ENCODE results near the gene GSTO2. TPM values are rescaled to one million over a fixed set of nuclear protein-coding genes. Genes with fewer than 3 reads are reported as not detected.
A peak's percentile ranks its signal among the peaks of the same experiment; 100 is the strongest.

GSTO2 gene
- total and polyA plus RNA-seq, 10 of the 15 experiments (the other 5 are each of a cell fraction or from before 2014, with no cell fraction given): 0.16 to 0.86 (median 0.46) TPM

DNA sequence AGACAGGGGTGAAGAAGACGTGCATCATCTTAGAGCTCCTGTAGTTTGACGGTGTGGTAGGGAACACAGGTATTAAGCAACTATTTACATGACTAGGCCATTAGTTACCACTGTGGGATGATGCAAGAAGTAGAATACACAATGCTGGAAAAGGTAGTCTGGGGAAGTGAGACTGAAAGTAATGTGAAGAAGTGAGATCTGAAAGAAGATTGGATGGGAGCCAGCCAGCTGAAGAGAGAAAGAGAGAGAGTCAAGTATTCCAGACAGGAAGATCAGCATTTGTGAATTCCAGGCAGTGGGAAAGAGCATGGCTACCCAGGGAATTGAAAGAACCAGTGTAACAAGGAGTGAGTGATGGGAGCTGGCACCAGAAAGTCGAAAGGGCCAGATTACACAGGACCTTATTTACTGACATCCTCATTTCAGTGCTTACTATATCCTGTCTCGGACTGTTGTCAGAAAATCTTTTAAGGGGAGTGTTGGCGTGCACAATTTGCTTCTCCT lies 80.7 kb downstream of the GSTO2 start (continued):
- TF ChIP-seq HDGF (IDR thresholded peaks at IDR 0.05) (no peak), YY1 (IDR thresholded peaks at IDR 0.05; ENCODE audit: low read depth, low read length) (no peak), MEF2B (IDR thresholded peaks at IDR 0.05; ENCODE audit: partially characterized antibody, poor library complexity, severe bottlenecking) (peak; percentile 58), FOS (IDR thresholded peaks at IDR 0.05; ENCODE audit: borderline replicate concordance, extremely low read depth, insufficient read length) (no peak), POLR2AphosphoS2 (IDR thresholded peaks at IDR 0.05; ENCODE audit: low read depth, low read length) (no peak), ZZZ3 (IDR thresholded peaks at IDR 0.05; ENCODE audit: control insufficient read depth, insufficient read length, low read depth) (no peak), RFX5 (IDR thresholded peaks at IDR 0.05; ENCODE audit: low read depth, low read length) (no peak), NFXL1 (IDR thresholded peaks at IDR 0.05; ENCODE audit: borderline replicate concordance) (no peak), ASH2L (IDR thresholded peaks at IDR 0.05; ENCODE audit: borderline replicate concordance, low read depth) (no peak), TARDBP (IDR thresholded peaks at IDR 0.05; ENCODE audit: borderline replicate concordance) (no peak), MYB (IDR thresholded peaks at IDR 0.05; ENCODE audit: borderline replicate concordance, low read depth, low read length) (no peak), BACH1 (IDR thresholded peaks at IDR 0.05; ENCODE audit: borderline replicate concordance) (peak; percentile 42; the same call in 1 of the 2 replicates), SRF (IDR thresholded peaks at IDR 0.05; ENCODE audit: low read depth in 2 of 2, low read length in 2 of 2) (0 out of 4 replicates have a peak, but pooled peaks of 1 of the 2 experiments have one; percentile 47), CBX3 (IDR thresholded peaks at IDR 0.05; ENCODE audit: borderline replicate concordance, low read depth) (no peak), SUPT20H (IDR thresholded peaks at IDR 0.05; ENCODE audit: borderline replicate concordance, control insufficient read depth, low read depth, low read length) (no peak), SMC3 (IDR thresholded peaks at IDR 0.05; ENCODE audit: borderline replicate concordance, low read length) (no peak), IRF4 (IDR thresholded peaks at IDR 0.05; ENCODE audit: low read depth, low read length) (peak; percentile 86; the same call in 1 of the 2 replicates)
- TF ChIP-seq, protein P1, sequence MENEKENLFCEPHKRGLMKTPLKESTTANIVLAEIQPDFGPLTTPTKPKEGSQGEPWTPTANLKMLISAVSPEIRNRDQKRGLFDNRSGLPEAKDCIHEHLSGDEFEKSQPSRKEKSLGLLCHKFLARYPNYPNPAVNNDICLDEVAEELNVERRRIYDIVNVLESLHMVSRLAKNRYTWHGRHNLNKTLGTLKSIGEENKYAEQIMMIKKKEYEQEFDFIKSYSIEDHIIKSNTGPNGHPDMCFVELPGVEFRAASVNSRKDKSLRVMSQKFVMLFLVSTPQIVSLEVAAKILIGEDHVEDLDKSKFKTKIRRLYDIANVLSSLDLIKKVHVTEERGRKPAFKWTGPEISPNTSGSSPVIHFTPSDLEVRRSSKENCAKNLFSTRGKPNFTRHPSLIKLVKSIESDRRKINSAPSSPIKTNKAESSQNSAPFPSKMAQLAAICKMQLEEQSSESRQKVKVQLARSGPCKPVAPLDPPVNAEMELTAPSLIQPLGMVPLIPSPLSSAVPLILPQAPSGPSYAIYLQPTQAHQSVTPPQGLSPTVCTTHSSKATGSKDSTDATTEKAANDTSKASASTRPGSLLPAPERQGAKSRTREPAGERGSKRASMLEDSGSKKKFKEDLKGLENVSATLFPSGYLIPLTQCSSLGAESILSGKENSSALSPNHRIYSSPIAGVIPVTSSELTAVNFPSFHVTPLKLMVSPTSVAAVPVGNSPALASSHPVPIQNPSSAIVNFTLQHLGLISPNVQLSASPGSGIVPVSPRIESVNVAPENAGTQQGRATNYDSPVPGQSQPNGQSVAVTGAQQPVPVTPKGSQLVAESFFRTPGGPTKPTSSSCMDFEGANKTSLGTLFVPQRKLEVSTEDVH (IDR thresholded peaks at IDR 0.05; ENCODE audit: low read depth, partially characterized antibody): no peak
- TF ChIP-seq, protein P2, sequence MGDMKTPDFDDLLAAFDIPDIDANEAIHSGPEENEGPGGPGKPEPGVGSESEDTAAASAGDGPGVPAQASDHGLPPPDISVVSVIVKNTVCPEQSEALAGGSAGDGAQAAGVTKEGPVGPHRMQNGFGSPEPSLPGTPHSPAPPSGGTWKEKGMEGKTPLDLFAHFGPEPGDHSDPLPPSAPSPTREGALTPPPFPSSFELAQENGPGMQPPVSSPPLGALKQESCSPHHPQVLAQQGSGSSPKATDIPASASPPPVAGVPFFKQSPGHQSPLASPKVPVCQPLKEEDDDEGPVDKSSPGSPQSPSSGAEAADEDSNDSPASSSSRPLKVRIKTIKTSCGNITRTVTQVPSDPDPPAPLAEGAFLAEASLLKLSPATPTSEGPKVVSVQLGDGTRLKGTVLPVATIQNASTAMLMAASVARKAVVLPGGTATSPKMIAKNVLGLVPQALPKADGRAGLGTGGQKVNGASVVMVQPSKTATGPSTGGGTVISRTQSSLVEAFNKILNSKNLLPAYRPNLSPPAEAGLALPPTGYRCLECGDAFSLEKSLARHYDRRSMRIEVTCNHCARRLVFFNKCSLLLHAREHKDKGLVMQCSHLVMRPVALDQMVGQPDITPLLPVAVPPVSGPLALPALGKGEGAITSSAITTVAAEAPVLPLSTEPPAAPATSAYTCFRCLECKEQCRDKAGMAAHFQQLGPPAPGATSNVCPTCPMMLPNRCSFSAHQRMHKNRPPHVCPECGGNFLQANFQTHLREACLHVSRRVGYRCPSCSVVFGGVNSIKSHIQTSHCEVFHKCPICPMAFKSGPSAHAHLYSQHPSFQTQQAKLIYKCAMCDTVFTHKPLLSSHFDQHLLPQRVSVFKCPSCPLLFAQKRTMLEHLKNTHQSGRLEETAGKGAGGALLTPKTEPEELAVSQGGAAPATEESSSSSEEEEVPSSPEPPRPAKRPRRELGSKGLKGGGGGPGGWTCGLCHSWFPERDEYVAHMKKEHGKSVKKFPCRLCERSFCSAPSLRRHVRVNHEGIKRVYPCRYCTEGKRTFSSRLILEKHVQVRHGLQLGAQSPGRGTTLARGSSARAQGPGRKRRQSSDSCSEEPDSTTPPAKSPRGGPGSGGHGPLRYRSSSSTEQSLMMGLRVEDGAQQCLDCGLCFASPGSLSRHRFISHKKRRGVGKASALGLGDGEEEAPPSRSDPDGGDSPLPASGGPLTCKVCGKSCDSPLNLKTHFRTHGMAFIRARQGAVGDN (IDR thresholded peaks at IDR 0.05): no peak
- TF ChIP-seq, protein P3, sequence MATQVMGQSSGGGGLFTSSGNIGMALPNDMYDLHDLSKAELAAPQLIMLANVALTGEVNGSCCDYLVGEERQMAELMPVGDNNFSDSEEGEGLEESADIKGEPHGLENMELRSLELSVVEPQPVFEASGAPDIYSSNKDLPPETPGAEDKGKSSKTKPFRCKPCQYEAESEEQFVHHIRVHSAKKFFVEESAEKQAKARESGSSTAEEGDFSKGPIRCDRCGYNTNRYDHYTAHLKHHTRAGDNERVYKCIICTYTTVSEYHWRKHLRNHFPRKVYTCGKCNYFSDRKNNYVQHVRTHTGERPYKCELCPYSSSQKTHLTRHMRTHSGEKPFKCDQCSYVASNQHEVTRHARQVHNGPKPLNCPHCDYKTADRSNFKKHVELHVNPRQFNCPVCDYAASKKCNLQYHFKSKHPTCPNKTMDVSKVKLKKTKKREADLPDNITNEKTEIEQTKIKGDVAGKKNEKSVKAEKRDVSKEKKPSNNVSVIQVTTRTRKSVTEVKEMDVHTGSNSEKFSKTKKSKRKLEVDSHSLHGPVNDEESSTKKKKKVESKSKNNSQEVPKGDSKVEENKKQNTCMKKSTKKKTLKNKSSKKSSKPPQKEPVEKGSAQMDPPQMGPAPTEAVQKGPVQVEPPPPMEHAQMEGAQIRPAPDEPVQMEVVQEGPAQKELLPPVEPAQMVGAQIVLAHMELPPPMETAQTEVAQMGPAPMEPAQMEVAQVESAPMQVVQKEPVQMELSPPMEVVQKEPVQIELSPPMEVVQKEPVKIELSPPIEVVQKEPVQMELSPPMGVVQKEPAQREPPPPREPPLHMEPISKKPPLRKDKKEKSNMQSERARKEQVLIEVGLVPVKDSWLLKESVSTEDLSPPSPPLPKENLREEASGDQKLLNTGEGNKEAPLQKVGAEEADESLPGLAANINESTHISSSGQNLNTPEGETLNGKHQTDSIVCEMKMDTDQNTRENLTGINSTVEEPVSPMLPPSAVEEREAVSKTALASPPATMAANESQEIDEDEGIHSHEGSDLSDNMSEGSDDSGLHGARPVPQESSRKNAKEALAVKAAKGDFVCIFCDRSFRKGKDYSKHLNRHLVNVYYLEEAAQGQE (IDR thresholded peaks at IDR 0.05; ENCODE audit: low read depth, low read length): no peak

Measured in GM12878 (cell line).